GM12878 (cell line): ENCODE results near the gene S100P. TPM values are rescaled to one million over a fixed set of nuclear protein-coding genes. Genes with fewer than 3 reads are reported as not detected.

ENCODE experiments used
- ATAC-seq: fragments of 200-7000 bp; cut with Tn5 transposase; 3 replicates; pipeline ENCODE4 v1.9.1; 2020; ENCODE audit warnings: mild to moderate bottlenecking, moderate library complexity
- BruUV-seq: library from RNA; stranded (reverse); fragments of 400-500 nt; replicated peaks from 2 replicates; lab custom pipeline; 2021; lab: Mats Ljungman, UMichigan
- CTCF ChIA-PET: fragments of 300-600 bp; sonication (Branson Sonifier 250); formaldehyde crosslinking; extraction: SDS; loops from one replicate; lab custom pipeline; 2021; ENCODE audit warnings: inconsistent platforms; lab: Yijun Ruan, JAX
- POLR2A ChIA-PET: fragments of 350-600 bp; formaldehyde crosslinking; extraction: SDS; loops from one replicate; lab custom pipeline; 2021; ENCODE audit warnings: inconsistent platforms; lab: Charles Lee
- RAD21 ChIA-PET: fragments of 300-600 bp; sonication (Branson Sonifier 250); formaldehyde crosslinking; loops from one replicate; lab custom pipeline; 2023; ENCODE audit warnings: antibody characterized with exemption; ENCODE audit not compliant: unreplicated experiment; lab: Charles Lee
- SMC1A ChIA-PET: fragments of 300-600 bp; sonication (Branson Sonifier 250); formaldehyde crosslinking; loops from one replicate; lab custom pipeline; 2023; ENCODE audit not compliant: unreplicated experiment, uncharacterized antibody; lab: Charles Lee
- DNase-seq: peaks from one replicate; pipeline ENCODE4 v3.0.0-alpha.2; 2011; ENCODE audit warnings: low read depth, low spot score
- FAIRE-seq: peaks from 3 replicates; lab custom pipeline; 2011; peaks lifted over from hg19 to GRCh38; lab: Jason Lieb, UNC
- H2AFZ ChIP-seq: 2 replicates; pipeline ENCODE4 v1.6.0; 2011; ENCODE audit warnings: low read depth, low read length, control low read depth; ENCODE audit not compliant: control insufficient read depth
- H3K27ac ChIP-seq: 2 replicates; pipeline ENCODE4 v1.5.1; 2011; ENCODE audit warnings: control low read depth; ENCODE audit not compliant: control insufficient read depth, insufficient read depth
- H3K27me3 ChIP-seq, 2 experiments: replicated peaks in 1 of 2; 2 replicates each; pipeline versions ENCODE4 v1.6.0 to v1.6.1; 2011; ENCODE audit warnings: low read length in 1 of 2; ENCODE audit not compliant: control insufficient read depth in 2 of 2, insufficient read depth in 2 of 2
- H3K36me3 ChIP-seq, 2 experiments: 2 replicates each; pipeline ENCODE4 v1.5.1; 2011; ENCODE audit warnings: low read length in 1 of 2; ENCODE audit not compliant: control insufficient read depth in 2 of 2, insufficient read depth in 2 of 2
- H3K4me1 ChIP-seq: 2 replicates; pipeline ENCODE4 v1.6.1; 2011; ENCODE audit warnings: mild to moderate bottlenecking, low read length, moderate library complexity, mixed read lengths; ENCODE audit not compliant: control insufficient read depth, insufficient read depth
- H3K4me2 ChIP-seq: 2 replicates; pipeline ENCODE4 v1.6.0; 2011; ENCODE audit warnings: control low read depth; ENCODE audit not compliant: control insufficient read depth, insufficient read depth
- H3K4me3 ChIP-seq: fragments of 200-600 bp; sonication (generic); 2 replicates; pipeline ENCODE4 v1.5.1; 2016
- H3K79me2 ChIP-seq: 2 replicates; pipeline ENCODE4 v1.6.0; 2011; ENCODE audit warnings: low read length; ENCODE audit not compliant: control insufficient read depth, insufficient read depth
- H3K9ac ChIP-seq: 2 replicates; pipeline ENCODE4 v1.8.0; 2011; ENCODE audit warnings: low read length, control low read depth, mixed read lengths; ENCODE audit not compliant: control insufficient read depth, insufficient read depth
- H3K9me3 ChIP-seq: replicated peaks from 3 replicates; pipeline ENCODE4 v1.5.1; 2011; ENCODE audit warnings: mild to moderate bottlenecking, low read length; ENCODE audit not compliant: control insufficient read depth, insufficient read depth
- H4K20me1 ChIP-seq: 2 replicates; pipeline ENCODE4 v1.6.0; 2011; ENCODE audit not compliant: control insufficient read depth, insufficient read depth
- BCL3 ChIP-seq: IDR thresholded peaks from 2 replicates; pipeline ENCODE4 v1.6.1; 2011; ENCODE audit warnings: borderline replicate concordance, low read depth, mild to moderate bottlenecking, moderate library complexity, low read length; ENCODE audit not compliant: insufficient read depth, poor library complexity, severe bottlenecking
- BCLAF1 ChIP-seq: fragments of 450-650 bp; IDR thresholded peaks from 2 replicates; pipeline ENCODE4 v1.6.1; 2017; ENCODE audit warnings: antibody characterized with exemption, mild to moderate bottlenecking, moderate library complexity
- BHLHE40 ChIP-seq, 2 experiments: fragments of 450-650 bp in 1 of 2; IDR thresholded peaks; 2 replicates each; pipeline ENCODE4 v1.6.1; 2011 to 2017; ENCODE audit warnings: low read depth in 2 of 2, borderline replicate concordance in 1 of 2, improper control_type of control experiment in 1 of 2, low read length in 1 of 2, mild to moderate bottlenecking in 1 of 2
- CBX5 ChIP-seq: sonication (generic); IDR thresholded peaks from 2 replicates; pipeline ENCODE4 v1.6.1; 2016; ENCODE audit warnings: low read depth, moderate library complexity, mild to moderate bottlenecking, inconsistent platforms
- CEBPB ChIP-seq, 2 experiments: fragments of 150-350 bp in 1 of 2; IDR thresholded peaks; 2 replicates each; pipeline ENCODE4 v1.6.1; 2012 to 2014; ENCODE audit warnings: low read depth in 2 of 2, low read length in 2 of 2, borderline replicate concordance in 1 of 2, inconsistent platforms in 1 of 2
- FOXM1 ChIP-seq: IDR thresholded peaks from 2 replicates; pipeline ENCODE4 v1.6.1; 2012; ENCODE audit warnings: low read depth, mild to moderate bottlenecking, inconsistent platforms, low read length, moderate library complexity
- HDGF ChIP-seq: fragments of 450-650 bp; IDR thresholded peaks from 2 replicates; pipeline ENCODE4 v1.6.1; 2016; ENCODE audit warnings: antibody characterized with exemption
- IKZF1 ChIP-seq: fragments of 450-650 bp; conservative IDR thresholded peaks from 2 replicates; pipeline ENCODE4 v1.6.1; 2017; ENCODE audit warnings: antibody characterized with exemption, mild to moderate bottlenecking
- JUND ChIP-seq: IDR thresholded peaks from 2 replicates; pipeline ENCODE4 v1.6.1; 2012; ENCODE audit warnings: low read depth, mild to moderate bottlenecking, low read length, improper control_type of control experiment, moderate library complexity
- KDM1A ChIP-seq: fragments of 200-600 bp; sonication (generic); IDR thresholded peaks from 2 replicates; pipeline ENCODE4 v1.6.1; 2016; ENCODE audit warnings: borderline replicate concordance
- NFXL1 ChIP-seq: fragments of 450-650 bp; IDR thresholded peaks from 2 replicates; pipeline ENCODE4 v1.6.1; 2017; ENCODE audit warnings: antibody characterized with exemption, mild to moderate bottlenecking, borderline replicate concordance
- PAX5 ChIP-seq: IDR thresholded peaks from 2 replicates; pipeline ENCODE4 v1.6.1; 2011; ENCODE audit warnings: low read depth, low read length, borderline replicate concordance
- SIN3A ChIP-seq: IDR thresholded peaks from 2 replicates; pipeline ENCODE4 v1.6.1; 2012; ENCODE audit warnings: low read depth, low read length, improper control_type of control experiment
- SMC3 ChIP-seq: IDR thresholded peaks from 2 replicates; pipeline ENCODE4 v1.6.1; 2011; ENCODE audit warnings: low read length, improper control_type of control experiment, borderline replicate concordance
- TCF3 ChIP-seq: IDR thresholded peaks from 2 replicates; pipeline ENCODE4 v1.6.1; 2012; ENCODE audit warnings: low read depth, mild to moderate bottlenecking, low read length, borderline replicate concordance; ENCODE audit not compliant: insufficient read depth
- ZNF207 ChIP-seq: fragments of 450-650 bp; IDR thresholded peaks from 2 replicates; pipeline ENCODE4 v1.6.1; 2014; ENCODE audit warnings: antibody characterized with exemption, mild to moderate bottlenecking, borderline replicate concordance
- ZZZ3 ChIP-seq: IDR thresholded peaks from 2 replicates; pipeline ENCODE4 v1.6.1; 2011; ENCODE audit warnings: low read depth; ENCODE audit not compliant: control insufficient read depth, insufficient read length
- WGBS: methylation state at CpG from one replicate; pipeline ENCODE4 v1.1.6; 2016; ENCODE audit warnings: low lambda C conversion rate; ENCODE audit not compliant: insufficient replicate concordance, insufficient coverage; ENCODE audit errors: missing lambda C conversion rate; 5-methylcytosine and 5-hydroxymethylcytosine counted together
- in situ Hi-C: fragments of 300-500 bp; cut with MboI; formaldehyde crosslinking; loops from 9 replicates; pipeline ENCODE4 v1.14.3; 2018; ENCODE audit warnings: mixed read lengths
- intact Hi-C: fragments of 100-400 bp; cut with micrococcal nuclease; formaldehyde crosslinking; loops from one replicate; pipeline ENCODE4 v1.14.2; 2022; ENCODE audit not compliant: unreplicated experiment
- polyA plus RNA-seq, 11 experiments: library from polyadenylated mRNA; depleted of rRNA in 4 of 11; unstranded in 6 of 11; stranded (reverse) in 5 of 11; fragments of >200 nt; fragmentation: Nextera tagmentation in 4 of 11; fragmentation: Illumina TruSeq in 1 of 11; extraction: Ambion mirVana in 4 of 11; extraction: Trizol in 1 of 11; gene quantifications; 1 replicate in 1 of 11; 2 replicates in 10 of 11; pipeline versions ENCODE4 v1.2.1 to v1.2.3, GENCODE V29; 2011 to 2016; ENCODE audit warnings: inconsistent platforms in 2 of 11, missing spikeins in 2 of 11, low read depth in 1 of 11
- total RNA-seq, 4 experiments: library from RNA; depleted of rRNA in 3 of 4; stranded (reverse); fragments of >200 nt in 3 of 4; fragmentation: Illumina TruSeq in 1 of 4; extraction: Trizol in 1 of 4; gene quantifications; 2 replicates each; pipeline versions ENCODE4 v1.2.1 to v1.2.3, GENCODE V29; 2013 to 2021

S100P gene
- total and polyA plus RNA-seq, 10 of the 15 experiments (the other 5 are each of a cell fraction or from before 2014, with no cell fraction given): 0.90 TPM; not detected in 9

- TF ChIP-seq BCL3 (no peak), JUND (no peak), TCF3 (no peak), ZNF207 (no peak), KDM1A (no peak)
Measured at GRCh38 chr4:6687947-6688878, 5.5 kb upstream of the S100P start (continued).

GRCh38 chr4:6688879-6689505, 4.7 kb upstream of the S100P start:
- H3K27ac ChIP-seq: no peak overlapping the region
- ChIA-PET CTCF (no interaction called here), RAD21 (interaction anchor here (0.6 kb wide), 1 partner anchor 150 kb away, joined by 3 read pairs; no protein-coding TSS in a partner anchor), POLR2A (no interaction called here), SMC1A (no interaction called here)
- no peak overlapping the region for H2AFZ ChIP-seq
- BruUV-seq: no TSS peak
- no peaks in the 10 kb centered on the region for H3K27me3 ChIP-seq
- peak overlapping the region; percentile 71; the same call in 1 of the 2 replicates for H3K4me2 ChIP-seq
- intact Hi-C loops (no loop called here), in situ Hi-C loops (no loop called here)
- H4K20me1 ChIP-seq: no peaks in the 10 kb centered on the region
- H3K9me3 ChIP-seq: no peaks in the 10 kb centered on the region
- H3K36me3 ChIP-seq: no peaks in the 10 kb centered on the region
- WGBS: 23% methylated on average over 23 of the region's 23 CpGs
- H3K9ac ChIP-seq: no peak overlapping the region
- H3K4me3 ChIP-seq: no peak overlapping the region
- DNase-seq: no peak
- peaks cover 11% of the 10 kb centered on the region for H3K4me1 ChIP-seq
- peak; percentile 94 for ATAC-seq
- H3K79me2 ChIP-seq: no peaks in the 10 kb centered on the region
- FAIRE-seq: no peak
- no peak for TF ChIP-seq NFXL1
- no peak for TF ChIP-seq BHLHE40 (IDR thresholded peaks at IDR 0.05; ENCODE audit: borderline replicate concordance in 1 of 2, low read depth in 2 of 2, low read length in 1 of 2)
- 0 out of 2 replicates have a peak, but pooled peaks have one; percentile 25 for TF ChIP-seq PAX5
- TF ChIP-seq ZZZ3: no peak
- no peak for TF ChIP-seq IKZF1
- TF ChIP-seq JUND: no peak
- no peak for TF ChIP-seq HDGF
- no peak for TF ChIP-seq CEBPB (IDR thresholded peaks at IDR 0.05; ENCODE audit: borderline replicate concordance in 1 of 2, low read depth in 2 of 2, low read length in 2 of 2)
- no peak for TF ChIP-seq SIN3A
- no peak for TF ChIP-seq BCLAF1
- peak; percentile 4; the same call in 1 of the 2 replicates for TF ChIP-seq SMC3
- TF ChIP-seq FOXM1: no peak
- no peak for TF ChIP-seq CBX5
